ENCODE results near the gene HLA-B.
"Not testable (repeated sequence)": the region's sequence is repeated elsewhere in the genome, so short reads cannot be mapped to it uniquely, and the experiment has no call there.

The HLA-B gene

DNA sequence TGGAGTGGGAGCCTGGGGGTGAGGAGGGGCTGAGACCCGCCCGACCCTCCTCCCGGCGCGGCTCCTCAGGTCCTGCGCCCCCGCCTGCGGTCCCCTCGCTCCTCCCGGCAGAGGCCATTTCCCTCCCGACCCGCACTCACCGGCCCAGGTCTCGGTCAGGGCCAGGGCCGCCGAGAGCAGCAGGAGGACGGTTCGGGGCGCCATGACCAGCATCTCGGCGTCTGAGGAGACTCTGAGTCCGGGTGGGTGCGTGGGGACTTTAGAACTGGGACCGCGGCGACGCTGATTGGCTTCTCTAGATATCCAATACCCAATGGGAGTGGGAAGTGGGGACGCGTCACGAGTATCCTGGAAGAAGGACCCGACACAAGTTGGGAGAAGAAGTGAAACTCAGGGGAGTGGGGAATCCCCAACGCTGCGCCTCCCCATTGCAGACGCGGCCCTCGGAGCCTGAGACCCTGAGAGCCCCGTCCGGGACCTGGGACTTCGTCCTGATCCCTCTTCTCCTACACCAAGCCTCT, at the start of gene HLA-B:
HLA-B (minus strand) TSS at position 234 of the 521 bp plus-strand sequence; CDS start at position 213, 21 bp downstream.
- DNase-seq = peak; percentile 95

DNA sequence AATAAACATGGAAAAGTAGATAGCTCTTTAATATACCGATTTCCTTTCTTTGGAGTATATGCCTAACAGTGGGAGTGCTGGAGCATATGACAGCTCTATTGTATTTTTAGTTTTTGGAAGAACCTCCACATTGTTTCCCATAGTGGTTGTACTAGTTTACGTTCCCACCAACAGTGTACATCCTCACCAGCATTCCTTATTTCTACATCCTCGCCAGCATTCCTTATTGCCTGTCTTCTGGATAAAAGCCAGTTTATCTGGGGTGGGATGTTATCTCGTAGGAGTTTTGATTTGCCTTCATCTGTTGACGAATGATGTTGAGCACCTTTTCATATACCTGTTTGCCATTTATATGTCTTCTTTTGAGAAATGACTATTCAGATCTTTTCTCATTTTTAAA, 49.0 kb upstream of the HLA-B start:
- no peak for DNase-seq

DNA sequence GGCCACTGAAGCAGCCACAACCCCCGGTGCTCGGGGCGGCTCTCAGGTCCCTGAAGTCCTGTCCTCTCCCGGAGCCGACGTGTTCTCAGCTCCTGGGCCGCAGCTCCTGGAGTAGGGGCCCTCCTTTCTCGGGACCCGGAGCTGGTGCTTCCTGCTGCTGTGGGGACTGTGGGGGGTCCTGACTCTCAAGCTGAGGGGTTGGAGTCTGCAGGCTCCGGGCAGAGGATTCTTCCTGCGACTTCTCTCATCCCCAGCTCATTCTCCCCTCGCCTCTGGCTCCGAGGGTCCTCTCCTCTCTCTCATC, 47.0 kb upstream of the HLA-B start:
- DNase-seq = not testable (repeated sequence)

DNA sequence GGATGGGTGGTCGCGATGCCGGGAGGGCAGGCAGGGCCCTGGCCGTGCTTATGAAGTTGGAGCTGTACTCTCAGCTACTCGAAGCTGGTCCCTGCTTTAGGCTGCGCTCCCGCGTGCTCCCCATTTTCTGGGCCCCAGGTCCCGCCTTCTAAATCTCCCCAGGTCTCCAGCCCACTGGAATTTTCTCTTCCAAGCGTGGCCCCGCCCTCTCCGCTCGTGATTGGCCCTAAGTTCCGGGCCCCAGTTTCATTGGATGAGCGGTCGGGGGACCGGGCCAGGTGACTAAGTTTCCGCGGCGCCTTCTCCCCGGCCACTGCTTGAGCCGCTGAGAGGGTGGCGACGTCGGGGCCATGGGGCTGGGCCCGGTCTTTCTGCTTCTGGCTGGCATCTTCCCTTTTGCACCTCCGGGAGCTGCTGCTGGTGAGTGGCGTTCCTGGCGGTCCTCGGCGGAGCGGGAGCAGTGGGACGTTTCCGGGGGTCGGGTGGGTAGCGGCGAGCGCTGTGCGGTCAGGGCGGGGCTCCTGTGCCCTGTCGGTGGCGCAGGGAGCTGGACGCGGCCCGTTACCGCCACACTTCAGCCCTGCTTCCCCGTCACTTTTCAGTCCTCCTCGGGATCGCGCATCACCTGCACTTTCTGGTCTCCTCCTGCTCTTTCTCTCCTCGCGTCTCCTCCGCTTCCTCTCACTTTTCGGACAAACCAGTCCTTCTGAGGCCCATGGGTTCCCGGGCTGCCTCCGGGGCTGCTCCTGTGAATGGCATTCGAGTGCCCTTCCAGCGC, 46.5 kb upstream of the HLA-B start, which contains the start of gene MICA:
MICA (plus strand) TSS at position 313 of the 778 bp plus-strand sequence; CDS start at position 351, 38 bp downstream.
- DNase-seq = peak; percentile 96

DNA sequence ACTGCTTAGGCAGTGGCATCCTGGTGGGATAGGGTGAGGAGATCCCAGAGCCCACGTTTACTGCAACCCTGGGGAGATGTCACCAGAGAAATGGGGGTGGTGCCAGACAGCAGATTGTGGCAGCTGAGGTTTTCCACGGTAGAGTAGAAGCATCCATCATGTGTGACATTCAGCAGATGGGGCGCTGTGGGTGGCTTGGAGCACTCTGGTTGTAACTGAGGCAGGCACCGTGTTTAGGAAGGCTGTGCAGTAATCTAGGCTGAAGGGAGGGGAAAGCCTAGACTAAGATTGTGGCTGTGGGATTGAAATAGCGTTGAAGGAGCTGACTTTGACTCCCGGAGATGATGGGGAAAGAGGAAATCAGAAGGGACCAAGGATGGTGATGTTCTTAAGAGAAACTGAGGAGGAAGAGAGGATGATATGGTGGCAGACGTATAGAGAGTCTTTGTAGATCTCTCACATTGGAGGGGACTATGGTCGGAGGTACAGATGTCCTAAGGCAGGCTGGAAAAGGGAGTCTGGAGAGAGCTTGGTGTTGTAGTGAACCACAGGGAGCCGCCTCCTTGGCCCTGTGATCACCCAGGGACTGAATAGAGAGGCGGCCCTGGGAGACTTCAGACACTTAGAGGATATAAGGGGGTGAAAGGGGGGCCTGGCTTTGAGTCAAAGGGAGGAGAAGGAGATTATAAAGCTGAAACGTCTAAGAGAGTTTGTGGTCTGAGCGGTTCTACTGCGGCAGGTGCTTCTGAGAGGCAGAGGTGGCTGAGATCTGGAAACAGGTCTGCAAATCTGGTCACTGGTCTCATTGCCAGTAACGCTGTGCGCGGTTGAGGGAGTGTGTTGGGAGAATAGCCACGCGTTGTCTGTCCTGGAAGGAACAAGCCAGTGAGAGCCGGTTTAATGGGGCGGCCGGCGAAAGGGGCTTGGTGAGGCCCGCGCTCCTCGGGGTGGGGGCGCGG, 45.6 kb upstream of the HLA-B start:
- DNase-seq = peak; percentile 61

DNA sequence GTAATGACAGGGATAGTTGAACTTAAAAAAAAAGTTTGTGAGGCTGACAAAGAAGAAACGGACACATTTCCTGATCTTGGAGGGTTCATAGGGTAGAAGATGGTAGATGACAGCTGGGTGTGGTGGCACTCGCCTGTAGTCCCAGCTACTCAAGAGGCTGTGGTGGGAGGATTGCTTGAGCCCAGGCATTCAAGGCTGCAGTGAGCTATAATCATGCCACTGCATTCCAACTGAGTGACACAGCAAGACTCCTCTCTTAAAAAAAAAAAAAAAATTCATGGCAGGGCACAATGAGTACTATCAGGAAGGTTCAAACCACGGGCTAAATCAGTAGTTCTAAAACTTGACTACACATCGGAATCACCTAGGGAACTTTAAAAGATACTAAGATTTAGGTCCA, 44.4 kb upstream of the HLA-B start:
- peak; percentile 88 for DNase-seq

DNA sequence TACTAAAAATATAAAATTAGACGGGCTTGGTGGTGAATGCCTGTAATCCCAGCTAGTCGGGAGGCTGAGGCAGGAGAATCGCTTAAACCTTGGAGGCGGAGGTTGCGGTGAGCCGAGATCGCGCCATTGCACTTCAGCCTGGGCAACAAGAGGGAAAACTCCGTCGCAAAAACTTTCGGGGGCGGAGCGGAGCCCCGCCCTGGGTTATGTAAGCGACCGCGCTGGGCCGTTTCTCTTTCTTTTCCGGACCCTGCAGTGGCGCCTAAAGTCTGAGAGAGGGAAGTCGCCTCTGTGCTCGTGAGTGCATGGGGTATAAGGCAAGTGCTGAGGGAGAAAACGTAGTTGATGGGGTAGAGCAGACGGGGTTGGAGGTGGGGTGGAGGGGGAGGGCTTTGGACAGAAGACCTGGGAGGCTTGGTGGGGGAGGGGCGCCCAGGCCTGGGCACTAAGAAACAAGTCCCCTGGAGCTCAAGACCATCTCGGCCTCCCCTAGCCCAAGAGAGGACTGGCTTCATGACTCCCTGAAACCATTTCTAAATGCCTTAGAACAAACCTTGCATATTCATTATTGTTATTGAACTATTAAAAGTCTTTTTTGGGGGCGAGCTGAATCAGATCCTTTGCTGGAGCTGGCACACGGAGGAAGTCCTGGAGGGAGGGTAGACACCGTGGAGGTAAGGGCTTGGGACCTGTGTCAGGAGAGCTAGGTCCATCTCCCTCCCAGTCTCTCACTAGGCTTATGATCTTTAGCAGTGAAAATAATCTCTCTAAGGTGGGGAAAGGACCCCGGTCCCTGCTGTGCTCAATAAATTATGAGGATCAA, 43.7 kb upstream of the HLA-B start:
- DNase-seq = peak; percentile 78

DNA sequence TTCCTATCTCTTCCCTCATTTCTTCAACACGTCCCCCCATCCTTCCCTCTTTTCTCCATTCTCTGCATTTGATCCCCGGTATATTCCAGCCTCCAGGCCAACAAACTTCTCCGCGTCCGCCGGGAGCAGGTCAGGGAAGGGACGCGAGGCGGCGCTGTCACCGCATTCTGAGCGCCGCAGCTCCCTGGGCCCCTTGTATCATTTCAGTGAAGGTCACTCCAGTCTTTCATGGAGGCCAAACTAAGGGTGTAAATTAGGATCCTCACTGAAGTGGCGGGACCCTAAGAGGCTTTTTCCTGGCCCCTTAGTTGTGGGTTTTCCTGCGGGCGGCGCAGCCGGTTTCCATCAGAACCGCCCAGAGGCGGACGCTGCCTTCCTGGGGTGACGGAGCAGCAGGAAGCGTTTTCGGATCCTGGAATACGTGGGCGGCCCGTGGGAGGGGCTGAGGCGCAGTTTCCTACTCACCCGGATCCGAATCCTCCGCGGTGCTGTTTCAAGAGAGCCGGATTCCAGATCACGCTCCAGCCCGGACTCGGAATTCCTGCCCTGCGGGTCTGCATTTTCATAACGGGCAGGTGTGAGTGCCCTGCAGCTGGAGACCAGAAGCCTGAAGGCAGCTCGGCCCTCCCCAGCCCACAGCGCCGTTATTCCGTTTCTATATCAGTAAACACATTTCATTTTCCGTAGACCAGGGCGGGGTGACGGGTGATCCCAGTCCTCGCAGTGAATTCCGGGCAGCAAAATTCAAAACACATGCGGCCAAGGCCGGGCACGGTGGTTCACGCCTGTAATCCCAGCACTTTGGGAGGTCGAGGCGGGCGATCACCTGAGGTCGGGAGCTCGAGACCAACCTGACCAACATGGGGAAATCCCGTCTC, 42.8 kb upstream of the HLA-B start:
- peak; percentile 91 for DNase-seq

DNA sequence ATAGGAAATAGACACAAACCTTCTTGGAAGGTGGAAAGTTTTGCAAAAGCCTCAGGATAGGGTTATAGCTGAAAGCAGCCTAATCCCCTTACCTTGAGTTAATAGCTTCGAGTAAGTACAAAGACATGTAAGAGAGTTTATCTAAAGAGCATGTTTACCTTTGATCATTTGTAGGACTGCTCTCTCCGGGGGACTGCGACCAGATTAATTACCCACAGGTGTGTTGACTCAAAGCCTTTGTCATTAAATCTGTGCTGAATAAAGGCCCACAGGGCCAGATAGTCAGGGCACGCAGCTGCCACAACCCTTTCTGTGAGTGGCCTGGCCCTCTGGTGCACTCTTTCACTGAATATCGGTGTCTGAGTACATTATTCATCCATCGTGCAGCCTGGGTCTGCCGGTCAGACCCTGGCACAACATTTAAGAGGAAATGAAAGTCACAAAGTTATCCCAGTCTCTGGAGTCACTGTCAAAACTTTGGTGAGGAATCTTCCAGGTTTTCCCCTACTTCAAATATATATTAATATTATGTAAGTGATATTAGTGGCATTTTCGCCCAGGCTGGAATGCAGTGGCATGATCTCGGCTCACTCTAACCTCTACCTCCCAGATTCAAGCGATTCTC, 41.0 kb upstream of the HLA-B start:
- DNase-seq = no peak

DNA sequence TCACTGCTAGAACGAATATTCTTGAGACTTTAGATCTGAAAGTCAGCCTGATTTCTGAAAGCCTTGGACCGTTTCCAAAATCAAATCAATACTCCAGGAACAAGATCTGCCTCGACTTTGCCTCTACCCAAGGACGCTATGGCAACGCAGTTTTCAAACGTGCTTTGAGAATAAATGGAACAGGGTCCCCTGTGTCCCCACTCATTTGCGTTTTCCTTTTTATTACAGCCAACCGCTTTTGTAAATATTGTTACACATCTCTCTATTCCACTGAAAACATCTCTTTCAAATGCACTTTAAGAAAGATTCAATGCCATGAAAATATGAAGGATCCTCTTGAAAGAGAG, 40.1 kb upstream of the HLA-B start:
- DNase-seq = not testable (repeated sequence)

DNA sequence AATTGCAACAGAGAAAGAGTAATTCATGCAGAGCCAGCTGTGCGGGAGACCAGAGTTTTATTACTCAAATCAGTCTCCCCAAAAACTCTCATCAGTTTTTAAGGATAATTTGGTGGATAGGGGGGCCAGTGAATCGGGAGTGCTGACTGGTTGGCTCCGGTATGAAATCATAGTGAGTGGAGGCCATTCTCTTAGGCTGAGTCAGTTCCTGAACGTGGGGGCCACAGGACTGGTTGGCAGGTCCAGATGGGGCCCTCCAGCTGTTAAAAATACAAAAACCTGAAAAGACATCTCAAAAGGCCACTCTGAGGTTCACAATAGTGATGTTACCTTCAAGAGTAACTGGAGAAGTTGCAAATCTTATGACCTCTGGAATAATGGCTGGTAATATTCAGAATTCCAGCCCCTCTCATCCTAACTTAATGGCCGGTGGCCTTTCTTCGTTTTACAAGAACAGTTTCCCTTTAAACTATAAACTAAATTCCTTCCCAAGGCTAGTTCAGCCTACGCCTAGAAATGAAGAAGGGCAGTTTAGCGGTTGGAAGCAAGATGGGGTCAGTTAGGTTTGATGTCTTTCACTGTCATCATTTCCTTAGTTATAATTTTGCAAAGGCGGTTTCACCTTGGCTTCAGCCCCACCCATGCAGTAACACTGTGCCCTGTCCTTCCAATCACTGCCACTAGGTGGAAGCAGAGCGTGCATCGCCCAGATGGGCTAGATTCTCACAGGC, 39.6 kb upstream of the HLA-B start:
- peak; percentile 83 for DNase-seq

DNA sequence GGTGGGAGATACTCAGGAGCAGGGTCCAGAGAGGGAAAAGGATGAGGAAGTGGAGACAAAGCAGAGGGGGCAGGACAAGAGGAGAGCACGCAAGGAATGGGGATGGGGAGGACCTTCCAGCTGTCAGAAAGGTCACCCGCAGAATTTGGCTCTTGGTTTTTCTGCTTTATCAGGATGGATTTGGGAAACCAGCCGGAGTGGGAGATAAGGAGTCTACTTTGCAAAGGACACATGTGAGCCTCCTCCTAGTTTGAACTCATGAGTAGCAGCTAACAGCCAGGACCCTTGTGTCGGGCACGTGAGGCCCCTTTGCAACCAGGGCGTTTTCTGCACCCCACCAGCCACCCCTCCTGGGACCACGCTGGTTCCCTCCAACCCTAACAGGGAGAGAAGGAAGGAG, 38.9 kb upstream of the HLA-B start:
- DNase-seq = no peak

DNA sequence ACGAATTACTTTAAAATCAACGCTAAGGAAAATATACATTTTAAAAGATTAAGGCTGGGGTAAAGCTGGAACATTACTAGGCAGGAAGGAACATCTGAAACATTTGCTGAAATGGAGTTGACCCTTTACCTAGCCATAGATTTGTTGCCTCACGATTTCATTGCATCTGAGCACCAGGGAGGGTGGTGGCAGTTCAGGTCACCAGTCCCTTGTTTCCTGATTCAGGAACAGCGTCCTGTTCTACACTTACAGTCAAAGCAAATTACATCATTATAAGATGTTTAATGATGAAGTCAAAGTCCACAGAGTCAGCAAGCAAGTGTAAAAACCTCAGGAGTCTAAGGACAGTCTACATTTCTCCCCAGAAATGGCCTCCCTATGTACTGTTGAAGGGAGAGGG, 37.4 kb upstream of the HLA-B start:
- no peak for DNase-seq

DNA sequence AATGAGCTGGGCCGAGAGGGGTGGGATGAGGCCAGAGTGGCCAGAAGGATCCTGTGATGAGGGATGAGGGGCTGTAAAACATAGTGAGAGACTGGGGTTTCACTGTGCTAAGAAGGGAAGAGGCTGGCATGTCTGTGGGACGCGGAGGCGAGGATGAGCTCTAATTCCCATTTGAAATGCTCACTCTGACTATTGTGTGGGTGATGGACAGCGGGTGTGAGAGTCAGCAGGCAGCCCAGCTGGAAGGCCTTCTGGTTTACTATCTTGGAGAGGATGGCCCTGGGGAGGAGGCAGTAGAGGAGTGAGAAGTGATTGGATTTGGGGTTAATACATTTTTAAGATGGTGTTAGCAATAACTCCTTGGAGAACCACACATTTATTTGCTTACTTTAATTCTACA, 37.0 kb upstream of the HLA-B start:
- DNase-seq = no peak

DNA sequence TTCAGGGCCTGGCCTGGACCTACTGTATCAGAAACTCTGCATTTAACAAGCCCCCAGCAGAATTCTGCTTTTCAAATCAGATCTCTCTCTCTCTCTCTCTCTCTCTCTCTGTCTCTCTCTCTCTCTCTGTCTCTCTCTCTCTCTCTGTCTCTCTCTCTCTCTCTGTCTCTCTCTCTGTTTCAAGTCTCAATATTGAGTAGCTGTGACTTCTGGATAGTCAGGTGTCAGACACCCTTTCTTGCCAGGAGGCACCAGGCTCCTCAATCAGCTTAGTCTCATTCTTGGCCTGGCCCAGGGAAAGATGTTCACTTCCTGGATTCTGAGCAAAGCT, 32.8 kb upstream of the HLA-B start:
- DNase-seq = not testable (repeated sequence)

DNA sequence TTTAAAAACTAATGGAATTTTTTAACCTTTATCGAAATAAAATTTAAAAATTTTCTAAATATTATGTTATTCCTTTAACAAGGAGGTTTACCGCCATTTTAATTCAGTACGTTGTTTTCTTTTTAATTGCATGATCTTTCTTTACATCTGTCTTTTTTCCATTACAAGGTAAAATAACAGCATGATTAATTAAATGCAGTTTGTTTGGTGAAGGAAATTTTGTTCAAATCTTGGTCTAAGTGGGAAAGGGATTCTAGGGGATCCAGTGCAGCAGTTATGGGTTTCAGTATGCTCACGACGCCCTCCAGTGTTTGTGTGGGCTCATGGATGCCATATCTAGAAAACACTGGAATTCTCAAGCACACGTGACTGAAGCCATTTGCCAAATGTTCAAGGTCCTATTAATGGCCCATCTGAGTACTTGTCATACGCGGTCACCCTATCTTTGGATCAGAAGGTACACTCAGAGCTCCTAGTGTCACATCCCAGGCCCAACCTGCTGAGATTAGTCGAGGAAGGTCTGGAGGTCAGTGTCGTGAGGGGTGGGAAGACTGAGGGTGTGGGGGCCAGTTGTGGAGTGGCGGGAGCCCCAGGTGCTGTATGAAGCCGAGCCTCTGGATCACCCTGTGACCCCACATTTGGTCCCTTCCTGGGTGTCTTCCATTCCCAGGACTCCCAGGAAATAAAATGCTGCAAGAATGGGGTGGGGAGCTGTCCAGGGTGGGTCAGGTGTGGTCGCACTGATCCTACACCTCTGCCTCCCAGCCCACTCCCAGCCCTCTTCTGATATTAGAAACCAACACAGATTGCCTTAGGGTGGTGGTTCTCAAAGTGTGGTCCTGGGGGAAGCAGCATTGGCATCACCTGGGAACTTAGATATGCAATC, 32.2 kb upstream of the HLA-B start:
- DNase-seq = not testable (repeated sequence)

DNA sequence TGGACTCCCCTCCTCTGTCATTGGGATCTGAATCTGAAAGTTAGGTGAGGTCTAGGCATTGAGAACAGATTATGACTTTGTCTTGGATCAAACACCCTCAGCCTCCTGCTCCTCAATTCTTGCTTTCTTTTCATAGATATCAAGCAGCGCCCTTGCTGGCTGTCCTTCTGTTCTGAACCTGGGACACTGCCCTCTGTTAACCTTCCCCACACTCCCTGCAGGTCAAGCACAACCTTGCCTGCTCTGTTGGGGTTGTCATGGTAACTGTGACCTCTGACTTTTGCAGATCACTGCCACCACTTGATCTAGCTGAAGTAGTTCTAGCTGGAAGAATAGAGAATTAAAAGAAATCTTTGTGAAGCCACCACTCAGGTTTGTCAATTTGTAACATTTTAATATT, 30.0 kb upstream of the HLA-B start:
- no peak for DNase-seq

DNA sequence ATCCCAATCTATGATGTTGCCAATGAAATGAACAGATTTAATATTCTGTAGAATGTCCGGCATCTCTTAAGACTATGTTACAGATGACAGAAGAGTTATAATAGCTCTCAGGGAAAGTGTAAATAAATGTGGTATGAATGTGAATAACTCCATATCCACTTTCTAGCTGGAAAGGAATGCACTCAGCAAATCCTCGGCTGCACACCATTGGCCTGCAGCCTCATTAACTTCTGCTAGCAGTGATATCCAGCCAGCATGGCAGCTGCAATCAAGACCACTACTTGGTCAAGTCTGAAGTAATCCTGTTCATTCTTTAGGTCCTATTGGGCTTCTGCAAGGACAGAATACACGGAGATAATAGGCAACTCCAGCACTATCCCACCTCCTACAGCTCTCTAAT, 29.1 kb upstream of the HLA-B start:
- no peak for DNase-seq

DNA sequence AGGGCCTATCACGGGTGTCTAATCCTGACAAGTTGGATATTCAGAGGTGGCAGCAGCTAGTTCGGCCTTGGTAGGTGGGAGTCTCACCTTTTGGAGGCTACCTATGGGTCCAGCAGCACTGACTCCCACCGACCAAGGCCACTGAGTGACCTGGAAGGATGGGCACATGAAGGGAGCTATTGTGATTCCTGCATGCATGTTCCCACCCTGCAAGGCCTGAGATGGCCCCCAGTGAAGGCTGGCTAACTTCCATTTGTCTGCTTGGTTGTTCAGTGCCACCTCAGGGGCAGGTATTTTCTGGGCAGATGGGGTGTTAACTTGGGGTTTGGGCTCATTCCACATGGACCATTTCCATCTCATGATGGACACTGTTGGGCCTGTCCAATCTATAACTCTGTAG, 28.1 kb upstream of the HLA-B start:
- DNase-seq = no peak

DNA sequence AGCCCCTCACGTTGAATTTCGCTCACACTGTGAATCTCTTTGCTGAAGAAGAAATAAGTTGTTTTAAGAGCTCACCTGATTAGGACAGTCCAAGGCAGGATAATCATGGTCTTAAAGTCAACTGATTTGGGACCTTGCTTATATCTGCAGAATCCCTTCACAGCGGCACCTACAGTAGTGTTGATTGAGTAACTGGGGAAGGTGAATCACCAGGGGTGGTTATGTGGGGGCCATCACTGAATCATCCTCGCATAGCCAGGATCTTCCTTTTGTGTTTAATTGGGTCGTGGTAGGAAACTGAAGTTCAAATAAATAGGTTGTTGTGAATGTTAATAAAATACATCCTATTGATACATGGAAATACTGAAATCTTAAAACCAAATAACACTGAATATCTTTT, 26.2 kb upstream of the HLA-B start:
- DNase-seq = peak; percentile 54
